ENCODE measurements around the gene ORC6.
A peak's percentile ranks its signal among the peaks of the same experiment; 100 is the strongest.

The ORC6 gene

DNA sequence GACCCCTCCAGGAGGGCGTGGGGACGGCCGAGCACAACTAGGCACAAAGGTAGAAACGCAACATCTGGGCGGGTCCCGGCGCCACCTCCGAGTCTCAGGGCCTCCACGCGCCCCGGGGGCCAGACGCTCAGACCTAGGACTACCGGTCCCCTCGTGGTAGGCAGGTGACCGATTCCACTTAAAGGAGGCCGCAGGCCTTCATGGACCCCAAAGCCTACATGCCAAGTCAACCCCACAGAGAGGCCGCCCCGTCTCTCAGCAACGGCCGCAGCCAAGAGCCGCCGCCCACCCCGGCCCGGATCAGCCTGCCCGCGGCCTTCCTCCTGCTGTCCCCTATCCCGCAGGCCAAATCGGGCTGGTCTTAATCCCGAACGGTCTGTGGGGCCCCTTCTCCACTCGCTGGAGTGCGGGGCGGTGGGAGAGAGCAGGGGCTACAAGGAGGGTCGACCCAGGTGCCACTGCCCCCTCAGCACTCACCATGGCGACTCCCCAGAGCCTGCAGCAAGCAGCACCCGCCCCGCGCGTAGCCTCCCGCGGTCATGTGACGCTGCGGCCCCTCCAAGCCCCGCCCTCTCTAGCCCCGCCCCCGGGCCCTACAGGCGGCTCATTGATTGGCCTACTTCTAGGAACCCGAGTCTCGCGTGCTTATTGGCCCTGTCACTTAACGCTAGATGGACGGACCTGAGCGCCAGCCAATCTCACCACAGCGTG lies 650 bp upstream of the ORC6 start, which contains the start of gene VPS35:
VPS35 (minus strand) TSS at position 525 of the 711 bp plus-strand sequence; CDS start at position 480, 45 bp downstream.
- no peaks in the 10 kb centered on the region for H3K27me3 Mint-ChIP-seq
- H3K27ac Mint-ChIP-seq, result no peak within 1 kb of the TSS
- peaks cover 26 to 37% of the 10 kb centered on the region in 2 donors for H3K4me1 Mint-ChIP-seq
- DNase-seq (peak; percentile 99), ATAC-seq (replicated peaks) (peak; percentile 88 to 91)
- no peaks in the 10 kb centered on the region for H3K9me3 Mint-ChIP-seq
- H3K4me3 Mint-ChIP-seq, result no peak within 1 kb of the TSS
- H3K36me3 Mint-ChIP-seq, result peaks cover 8 to 19% of the 10 kb centered on the region in 2 donors

GRCh38 chr16:46690281-46691178 lies 1.1 kb downstream of the ORC6 start:
- Mint-ChIP-seq H3K27ac (no peak overlapping the region), H3K9me3 (no peaks in the 10 kb centered on the region), H3K36me3 (peaks cover 14 to 29% of the 10 kb centered on the region in 2 donors), H3K4me1 (peaks cover 20 to 31% of the 10 kb centered on the region in 2 donors), H3K27me3 (no peaks in the 10 kb centered on the region), H3K4me3 (no peak overlapping the region)
- no peak for ATAC-seq (replicated peaks)
- no peak for DNase-seq

GRCh38 chr16:46691726-46692125 lies 2.3 kb downstream of the ORC6 start:
- ATAC-seq (replicated peaks) (no peak), DNase-seq (no peak)
- Mint-ChIP-seq H3K27me3 (no peaks in the 10 kb centered on the region), H3K4me3 (peak overlapping the region in 1 of 2 donors; percentile 56), H3K36me3 (peaks cover 23 to 34% of the 10 kb centered on the region in 2 donors), H3K4me1 (peaks cover 18 to 29% of the 10 kb centered on the region in 2 donors), H3K9me3 (no peaks in the 10 kb centered on the region), H3K27ac (no peak overlapping the region)

- no peak overlapping the region for H3K27ac Mint-ChIP-seq
- ATAC-seq (replicated peaks) (no peak), DNase-seq (no peak)
- peaks cover 11 to 19% of the 10 kb centered on the region in 2 donors for H3K4me1 Mint-ChIP-seq
- H3K27me3 Mint-ChIP-seq, result no peaks in the 10 kb centered on the region
- H3K4me3 Mint-ChIP-seq, result no peak overlapping the region
- H3K36me3 Mint-ChIP-seq, result peaks cover 28 to 37% of the 10 kb centered on the region in 2 donors
- H3K9me3 Mint-ChIP-seq, result no peaks in the 10 kb centered on the region
Measured at GRCh38 chr16:46693598-46693997, 4.1 kb downstream of the ORC6 start.

DNA sequence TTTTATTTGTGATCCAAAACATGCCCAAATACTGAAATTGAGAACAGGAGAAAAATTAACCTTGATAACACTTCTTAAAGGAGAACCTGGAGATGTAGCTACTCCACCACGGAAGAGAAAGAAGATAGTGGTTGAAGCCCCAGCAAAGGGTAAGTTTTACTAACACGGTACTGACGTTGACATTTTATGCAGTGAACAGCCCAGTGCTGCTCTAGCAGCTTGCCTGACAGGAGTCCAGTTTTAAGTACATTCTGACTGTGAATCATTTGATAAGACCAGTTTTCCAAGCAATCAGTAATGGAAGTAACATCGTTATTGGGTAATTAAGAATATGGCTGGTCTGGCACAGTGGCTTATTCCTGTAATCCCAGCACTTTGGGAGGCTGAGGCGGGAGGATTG lies 6.5 kb downstream of the ORC6 start:
- peaks cover 8 to 16% of the 10 kb centered on the region in 2 donors for H3K4me1 Mint-ChIP-seq

DNA sequence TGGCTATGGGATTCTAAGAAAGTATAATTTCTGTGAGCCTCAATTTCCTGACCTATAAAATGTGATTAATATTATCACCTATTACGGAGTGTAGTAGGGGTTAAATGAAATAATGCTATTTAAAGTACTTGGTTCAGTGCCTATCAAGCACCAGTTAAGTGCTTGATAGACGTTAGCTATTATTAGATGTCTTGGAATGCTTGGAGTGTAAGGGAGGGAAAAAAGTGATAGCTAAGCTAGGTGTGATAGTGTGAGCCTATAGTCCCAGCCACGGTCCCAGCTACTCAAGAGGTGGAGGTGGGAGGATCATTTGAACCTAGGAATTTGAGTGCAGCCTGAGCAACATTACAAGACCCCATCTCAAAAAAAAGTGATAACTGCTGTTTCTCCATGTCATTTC lies 7.5 kb downstream of the ORC6 start:
- no peak for DNase-seq
- no peak for ATAC-seq (replicated peaks)
- no peak overlapping the region for H3K27ac Mint-ChIP-seq
- peaks cover 1 to 6% of the 10 kb centered on the region in 2 donors for H3K4me1 Mint-ChIP-seq
- no peak overlapping the region for H3K4me3 Mint-ChIP-seq
- peaks cover 24 to 33% of the 10 kb centered on the region in 2 donors for H3K36me3 Mint-ChIP-seq
- H3K27me3 Mint-ChIP-seq, result no peaks in the 10 kb centered on the region
- H3K9me3 Mint-ChIP-seq, result no peaks in the 10 kb centered on the region

More for the DNA sequence above, 6.5 kb downstream of the ORC6 start:
- Mint-ChIP-seq H3K9me3 (no peaks in the 10 kb centered on the region), H3K27ac (no peak overlapping the region), H3K4me3 (no peak overlapping the region), H3K36me3 (peaks cover 28 to 42% of the 10 kb centered on the region in 2 donors), H3K27me3 (no peaks in the 10 kb centered on the region)
- no peak for ATAC-seq (replicated peaks)
- DNase-seq, result no peak

DNA sequence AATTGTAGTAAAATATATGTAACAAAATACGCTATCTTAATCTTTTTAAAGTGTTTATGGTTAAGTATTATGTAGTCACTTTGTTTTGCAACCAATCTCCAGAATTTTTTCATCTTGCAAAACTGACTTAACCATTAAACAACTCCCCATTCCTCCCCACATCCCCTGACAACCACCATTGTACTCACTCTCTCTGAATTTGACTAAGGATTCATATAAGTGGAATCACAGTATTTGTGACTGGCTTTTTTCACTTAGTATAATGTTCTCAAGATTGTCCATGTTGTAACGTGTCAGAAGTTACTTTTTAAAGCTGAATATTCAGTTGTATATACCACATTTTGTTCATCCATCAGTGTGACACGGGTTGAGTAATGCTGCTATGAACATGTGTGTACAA lies 10.6 kb downstream of the ORC6 start:
- no peak for DNase-seq
- Mint-ChIP-seq H3K4me1 (no peaks in the 10 kb centered on the region), H3K4me3 (no peak overlapping the region), H3K27me3 (no peaks in the 10 kb centered on the region), H3K27ac (no peak overlapping the region), H3K9me3 (no peaks in the 10 kb centered on the region), H3K36me3 (peaks cover 19 to 27% of the 10 kb centered on the region in 2 donors)
- no peak for ATAC-seq (replicated peaks)

- Mint-ChIP-seq H3K27me3 (no peaks in the 10 kb centered on the region), H3K36me3 (peaks cover 7 to 16% of the 10 kb centered on the region in 2 donors), H3K9me3 (no peaks in the 10 kb centered on the region), H3K4me1 (no peaks in the 10 kb centered on the region), H3K27ac (no peak overlapping the region), H3K4me3 (no peak overlapping the region)
- DNase-seq, result no peak
- no peak for ATAC-seq (replicated peaks)
Measured at GRCh38 chr16:46701615-46702014, 12.2 kb downstream of the ORC6 start.

GRCh38 chr16:46702030-46702429 lies 12.6 kb downstream of the ORC6 start:
- Mint-ChIP-seq H3K27me3 (no peaks in the 10 kb centered on the region), H3K36me3 (peaks cover 4 to 14% of the 10 kb centered on the region in 2 donors), H3K4me1 (no peaks in the 10 kb centered on the region), H3K4me3 (no peak overlapping the region), H3K9me3 (no peaks in the 10 kb centered on the region), H3K27ac (no peak overlapping the region)
- DNase-seq (no peak), ATAC-seq (replicated peaks) (no peak)

DNA sequence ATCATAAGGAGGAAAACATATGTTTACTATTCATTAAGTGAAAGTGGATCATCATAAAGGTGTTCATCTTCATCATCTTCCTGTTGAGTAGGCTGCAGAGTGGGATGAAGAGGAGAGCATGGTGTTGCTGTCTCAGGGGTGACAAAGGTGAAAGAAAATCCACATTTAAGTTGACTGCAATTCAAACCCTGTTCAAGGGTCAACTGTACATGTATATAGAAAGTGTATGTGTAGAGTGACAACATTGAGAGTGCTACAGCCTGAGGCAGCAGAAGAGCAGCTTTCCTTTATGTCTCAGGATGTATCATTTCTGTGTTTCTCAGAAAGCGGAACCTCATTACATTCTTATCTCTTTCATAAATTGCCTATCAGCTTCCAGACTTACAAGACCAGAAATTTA lies 17.2 kb downstream of the ORC6 start:
- Mint-ChIP-seq H3K9me3 (no peaks in the 10 kb centered on the region), H3K36me3 (peaks cover 1 to 4% of the 10 kb centered on the region in 2 donors), H3K4me1 (peaks cover 4 to 5% of the 10 kb centered on the region in 2 donors), H3K27me3 (no peaks in the 10 kb centered on the region), H3K27ac (no peak overlapping the region), H3K4me3 (no peak overlapping the region)
- ATAC-seq (replicated peaks) (no peak), DNase-seq (no peak)

- H3K4me1 Mint-ChIP-seq, result peaks cover 13 to 25% of the 10 kb centered on the region in 2 donors
- no peaks in the 10 kb centered on the region for H3K36me3 Mint-ChIP-seq
- no peak overlapping the region for H3K27ac Mint-ChIP-seq
- ATAC-seq (replicated peaks) (no peak), DNase-seq (no peak)
- no peak overlapping the region for H3K4me3 Mint-ChIP-seq
- H3K9me3 Mint-ChIP-seq, result no peaks in the 10 kb centered on the region
- H3K27me3 Mint-ChIP-seq, result no peaks in the 10 kb centered on the region
Measured at GRCh38 chr16:46709469-46710005, 20.1 kb downstream of the ORC6 start.

- no peak overlapping the region for H3K27ac Mint-ChIP-seq
- H3K27me3 Mint-ChIP-seq, result no peaks in the 10 kb centered on the region
- DNase-seq (no peak), ATAC-seq (replicated peaks) (no peak)
- no peaks in the 10 kb centered on the region for H3K36me3 Mint-ChIP-seq
- peaks cover 15 to 31% of the 10 kb centered on the region in 2 donors for H3K4me1 Mint-ChIP-seq
- H3K4me3 Mint-ChIP-seq, result no peak overlapping the region
- no peaks in the 10 kb centered on the region for H3K9me3 Mint-ChIP-seq
Measured at GRCh38 chr16:46711106-46712058, 21.9 kb downstream of the ORC6 start.

DNA sequence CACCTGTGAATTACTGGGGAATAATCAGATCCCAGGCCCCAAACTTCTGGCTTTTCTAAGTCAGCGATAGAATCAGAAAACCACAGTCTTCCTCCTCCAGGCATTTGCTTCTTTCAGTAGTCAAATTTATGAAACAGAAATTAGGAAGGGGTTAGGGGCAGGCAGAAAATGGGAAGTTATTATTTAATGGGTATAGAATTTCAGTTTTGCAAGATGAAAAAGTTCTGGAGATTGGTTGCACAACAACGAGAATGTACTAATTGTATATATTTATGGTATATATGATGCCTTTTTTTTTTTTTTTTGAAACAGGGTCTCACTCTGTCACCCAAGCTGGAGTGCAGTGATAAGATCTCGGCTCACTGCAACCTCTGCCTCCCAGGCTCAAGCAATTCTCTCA lies 23.5 kb downstream of the ORC6 start:
- ATAC-seq (replicated peaks) (peak; percentile 41 to 48), DNase-seq (no peak)
- Mint-ChIP-seq H3K27ac (no peak overlapping the region), H3K36me3 (no peaks in the 10 kb centered on the region), H3K27me3 (peaks cover 0 to 6% of the 10 kb centered on the region in 2 donors), H3K9me3 (no peaks in the 10 kb centered on the region), H3K4me3 (peak overlapping the region in 1 of 2 donors; percentile 41), H3K4me1 (peaks cover 15 to 31% of the 10 kb centered on the region in 2 donors)

Data from stimulated activated naive B cell treated with anti-CD40 and anti-IgM and Interleukin-4, amounts not matched to agents 10 μg/mL and 1 μg/mL and 100 μg/mL, for 72 hours (primary cell).